GM19043 (cell line): ENCODE measurements around the gene KRT82.

Experiments
- ATAC-seq: cut with Tn5 transposase; IDR thresholded peaks from one replicate; pipeline ENCODE4 v1.9.1; 2021; ENCODE audit warnings: low read depth; ENCODE audit not compliant: unreplicated experiment

Gene KRT82

DNA sequence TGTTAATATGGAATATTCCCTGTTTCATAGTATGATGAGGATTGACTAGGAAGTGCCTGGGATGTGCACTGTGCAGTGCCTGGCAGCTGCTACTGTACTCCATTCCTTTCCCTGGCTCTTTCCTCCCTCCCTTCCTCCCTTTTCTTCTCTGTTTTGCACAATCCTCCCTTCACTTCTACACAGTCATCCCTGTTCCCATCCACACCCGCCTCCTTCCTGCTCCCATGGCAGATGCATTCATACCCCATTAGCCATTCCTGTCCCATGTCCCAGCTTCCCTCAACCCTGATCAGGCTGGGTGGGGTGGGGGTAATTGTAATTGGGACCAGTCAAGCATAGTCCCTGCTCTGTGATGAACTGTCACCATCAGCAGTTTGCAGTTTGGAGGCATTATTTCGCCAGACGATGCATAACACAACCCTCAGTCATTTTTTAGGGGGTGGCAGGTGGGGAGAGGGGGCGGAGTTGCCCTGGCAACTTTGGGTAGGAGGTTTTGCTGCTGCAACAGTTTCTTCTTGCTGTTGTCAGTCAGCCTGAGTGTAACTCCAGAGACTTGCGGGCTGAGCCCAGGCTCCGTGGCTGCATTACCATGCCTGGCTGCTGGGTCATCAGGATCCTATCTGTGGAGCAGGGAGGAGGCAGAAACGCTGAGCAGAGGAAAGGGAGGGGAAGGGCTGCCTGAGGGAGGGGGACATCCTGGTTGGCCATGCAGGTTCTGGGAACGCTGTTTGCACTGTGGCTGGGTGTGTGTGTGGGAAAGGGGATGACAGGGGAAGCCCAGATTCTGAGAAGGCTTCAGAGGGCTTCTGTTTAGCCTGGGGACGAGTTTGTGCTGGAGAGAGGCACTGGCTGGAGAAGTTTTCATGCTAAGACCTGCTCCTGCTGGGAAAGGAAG, 16.6 kb downstream of the KRT82 start:
- ATAC-seq: no peak

- no peak for ATAC-seq
Observed at GRCh38 chr12:52387859-52388258, 18.3 kb downstream of the KRT82 start.

DNA sequence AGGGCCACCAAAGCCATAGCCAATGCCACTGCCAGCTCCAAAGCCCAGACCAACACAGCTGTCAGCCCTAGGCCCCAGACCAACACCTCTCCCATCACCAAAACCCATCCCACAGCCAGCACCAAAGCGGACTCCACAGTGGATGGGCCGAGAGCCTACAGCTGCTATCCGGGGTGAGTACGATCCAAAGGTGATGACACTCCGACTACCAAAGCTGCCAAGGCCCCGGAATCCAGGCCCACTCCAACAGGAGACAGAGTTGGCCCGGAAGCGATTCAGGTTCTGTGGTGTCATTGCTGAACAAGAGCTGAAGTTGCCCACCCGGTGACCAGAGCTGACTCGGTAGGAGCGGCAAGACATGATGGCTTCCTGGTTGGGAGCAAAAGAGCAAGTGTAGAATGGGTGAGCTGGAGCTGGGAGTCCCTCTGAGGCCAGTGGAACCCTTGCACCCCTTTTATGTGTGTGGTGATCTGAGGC, 20.9 kb downstream of the KRT82 start, which contains the start of gene KRT84:
KRT84 (minus strand) TSS at position 427 of the 477 bp plus-strand sequence; CDS start at position 360, 67 bp downstream.
- no peak for ATAC-seq

DNA sequence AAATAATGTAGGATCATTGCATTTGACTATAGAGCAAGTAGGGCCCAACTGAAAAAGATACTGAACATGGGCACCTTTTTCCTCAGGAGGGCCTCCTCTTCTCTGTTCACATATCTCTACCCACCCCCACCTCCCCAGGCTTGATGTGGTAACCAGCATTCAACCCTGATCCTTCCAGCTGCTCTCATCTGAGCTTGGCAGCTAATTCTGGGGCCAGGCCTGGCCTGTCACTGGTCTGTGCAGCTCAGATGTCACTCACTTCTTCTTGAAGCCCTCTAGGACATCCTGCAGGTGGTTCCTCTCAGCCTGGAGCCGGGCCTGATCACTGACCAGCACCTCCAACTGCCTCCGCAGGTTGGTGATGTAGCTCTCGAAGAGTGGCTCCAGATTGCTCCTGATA, 22.8 kb downstream of the KRT82 start:
- ATAC-seq: no peak

DNA sequence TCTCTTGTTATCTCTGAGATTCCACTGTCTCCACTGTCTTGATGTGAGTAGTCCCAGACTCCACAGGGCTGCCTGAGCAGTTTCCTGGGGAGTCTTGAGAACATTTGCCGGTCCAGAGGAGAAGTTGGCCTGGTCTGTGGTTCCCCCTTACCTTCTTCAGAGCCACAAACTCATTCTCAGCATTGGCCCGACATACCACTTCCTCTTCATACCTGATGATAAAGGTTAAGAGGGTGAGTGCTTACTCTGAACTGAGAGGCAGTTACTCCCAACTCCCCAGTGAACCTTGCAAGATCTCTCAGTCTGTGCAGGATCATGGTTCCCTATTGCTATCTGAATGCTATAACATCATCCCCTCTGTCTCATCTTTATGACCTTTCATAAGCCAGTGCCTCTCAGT, 23.3 kb downstream of the KRT82 start:
- ATAC-seq: no peak

GRCh38 chr12:52381206-52381605, 24.9 kb downstream of the KRT82 start:
- no peak for ATAC-seq

DNA sequence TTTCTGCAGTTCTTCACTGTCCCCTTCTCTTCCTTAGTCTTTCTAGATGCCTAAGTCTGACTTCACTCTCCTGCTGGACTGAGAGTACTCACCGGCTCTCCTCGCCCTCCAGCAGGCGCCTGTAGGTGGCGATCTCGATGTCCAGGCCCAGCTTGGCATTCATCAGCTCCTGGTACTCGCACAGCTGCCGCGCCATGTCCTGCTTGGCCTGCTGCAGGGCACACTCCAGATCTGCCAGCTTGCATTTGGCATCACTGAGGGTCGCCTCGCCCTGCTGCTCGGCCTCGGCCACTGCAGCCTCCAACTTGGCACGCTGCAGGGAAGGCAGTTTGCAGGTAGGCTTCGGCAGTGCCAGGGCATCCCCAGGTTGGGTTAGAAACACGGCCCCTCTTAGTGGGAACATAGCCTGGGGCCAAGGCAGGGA, 25.9 kb downstream of the KRT82 start:
- no peak for ATAC-seq

- no peak for ATAC-seq
Observed at GRCh38 chr12:52379536-52379935, 26.6 kb downstream of the KRT82 start.

DNA sequence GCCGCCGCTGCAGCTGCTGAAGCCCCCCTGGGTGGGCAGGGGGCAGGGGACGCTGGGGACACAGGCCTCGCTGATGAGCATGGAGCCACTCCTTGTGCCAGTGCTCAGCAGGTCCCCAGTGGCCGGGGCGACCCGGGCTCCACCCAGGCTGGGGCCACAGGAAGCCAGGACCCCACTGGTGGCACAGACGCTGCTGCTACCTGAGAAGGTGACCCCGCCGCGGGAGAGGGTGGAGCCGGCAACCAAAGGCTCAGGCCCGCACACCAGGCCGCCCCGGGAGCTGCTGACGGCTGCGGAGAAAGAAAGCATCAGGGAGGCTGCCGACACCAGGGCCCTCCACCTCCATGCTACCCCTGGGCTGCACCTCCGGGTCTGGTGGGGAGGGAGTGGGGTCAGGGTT, 28.0 kb downstream of the KRT82 start:
- no peak for ATAC-seq

DNA sequence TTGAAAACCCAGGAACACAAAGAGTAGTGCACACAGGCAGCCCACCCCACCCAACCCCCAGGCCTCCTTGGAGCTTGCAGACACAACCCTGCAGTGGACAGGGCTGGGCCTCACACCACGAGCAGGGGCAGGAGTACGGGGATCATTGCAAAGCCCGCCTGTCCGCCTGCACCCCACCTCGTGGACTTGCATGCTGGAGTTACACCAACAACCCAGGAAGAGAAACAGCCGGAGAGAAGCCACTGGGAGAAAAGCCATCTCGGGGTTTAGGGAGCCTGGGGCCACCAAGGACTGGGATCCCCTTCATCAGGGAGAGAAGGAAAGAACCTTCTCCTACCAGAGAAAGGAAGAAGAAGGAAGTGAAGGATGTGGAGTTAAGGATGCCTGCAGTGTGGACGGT, 28.9 kb downstream of the KRT82 start:
- no peak for ATAC-seq

GRCh38 chr12:52372216-52373154, 33.6 kb downstream of the KRT82 start:
- no peak for ATAC-seq

GRCh38 chr12:52371716-52372115, 34.4 kb downstream of the KRT82 start:
- no peak for ATAC-seq

DNA sequence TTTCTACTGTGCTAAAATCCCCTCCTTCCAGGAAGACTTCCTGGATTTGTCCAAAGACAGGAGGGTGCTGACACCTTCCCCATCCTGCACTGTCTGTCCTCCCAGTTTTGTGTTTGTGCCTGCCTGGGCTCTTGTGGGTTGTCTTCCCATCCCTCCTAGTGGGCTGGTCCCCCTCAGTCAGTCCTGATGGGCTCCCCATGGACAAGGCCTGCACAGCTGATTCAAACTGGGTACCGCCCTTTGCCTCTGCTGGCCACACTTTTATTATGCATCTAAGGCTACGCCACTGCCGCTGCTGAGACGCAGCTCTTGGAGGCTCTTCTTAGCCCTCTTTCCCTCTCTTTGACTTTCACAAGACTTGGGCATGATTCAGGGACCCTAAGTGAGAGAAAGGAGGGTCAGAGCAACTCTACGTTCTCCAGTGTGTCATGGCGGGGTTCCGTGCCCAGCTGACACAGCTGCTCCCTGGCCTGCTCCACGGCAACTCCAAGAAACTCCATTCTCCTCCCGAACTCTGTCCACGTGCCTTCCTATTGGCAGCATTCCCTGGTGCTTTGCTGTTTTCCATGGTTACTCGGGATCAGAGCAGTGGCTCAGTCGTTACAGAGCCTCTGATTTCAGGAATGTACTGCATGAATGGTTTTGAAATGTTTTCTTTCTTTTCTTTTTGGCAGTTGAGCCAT, 35.1 kb downstream of the KRT82 start:
- no peak for ATAC-seq

DNA sequence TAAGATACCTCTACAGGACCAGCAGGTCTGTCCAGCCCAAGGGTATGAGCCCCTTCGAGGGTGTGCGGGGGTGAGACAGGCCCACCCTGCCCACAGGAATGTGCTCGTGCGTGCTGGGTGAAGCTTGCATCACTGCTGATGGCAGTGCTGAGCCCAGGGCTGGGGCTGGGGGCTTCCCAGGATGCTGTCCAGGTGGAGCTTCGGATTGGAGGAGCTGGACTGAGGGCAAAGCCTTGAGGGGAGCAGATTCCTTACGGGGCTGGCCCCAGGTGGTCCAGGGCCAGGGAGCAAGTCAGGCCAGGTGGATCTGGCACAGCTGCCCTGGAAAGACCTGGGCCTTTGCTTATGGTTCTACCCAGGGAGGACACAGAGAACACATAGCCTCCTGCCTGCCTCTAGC, 36.3 kb downstream of the KRT82 start:
- no peak for ATAC-seq

DNA sequence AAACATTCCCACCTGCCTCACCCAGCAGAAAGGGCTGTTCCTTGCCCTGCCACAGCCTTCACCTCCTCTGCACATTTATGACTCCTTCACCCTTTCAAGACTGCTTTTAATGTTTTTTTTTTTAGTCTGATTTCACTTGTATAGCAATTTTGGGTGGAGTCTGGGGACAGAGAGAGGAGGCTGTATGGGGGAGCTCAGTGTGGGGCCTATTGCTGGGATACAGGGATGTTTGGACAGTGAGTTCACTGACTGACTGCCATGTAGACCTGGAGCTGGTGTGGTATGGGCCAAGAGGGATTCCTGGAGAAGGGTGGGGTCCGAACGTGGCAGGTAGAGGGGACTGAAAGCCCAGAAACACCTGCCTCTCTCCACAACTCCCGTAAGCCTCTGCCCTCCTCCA, 36.9 kb downstream of the KRT82 start:
- no peak for ATAC-seq

- ATAC-seq: no peak
Observed at GRCh38 chr12:52368508-52368907, 37.6 kb downstream of the KRT82 start.

DNA sequence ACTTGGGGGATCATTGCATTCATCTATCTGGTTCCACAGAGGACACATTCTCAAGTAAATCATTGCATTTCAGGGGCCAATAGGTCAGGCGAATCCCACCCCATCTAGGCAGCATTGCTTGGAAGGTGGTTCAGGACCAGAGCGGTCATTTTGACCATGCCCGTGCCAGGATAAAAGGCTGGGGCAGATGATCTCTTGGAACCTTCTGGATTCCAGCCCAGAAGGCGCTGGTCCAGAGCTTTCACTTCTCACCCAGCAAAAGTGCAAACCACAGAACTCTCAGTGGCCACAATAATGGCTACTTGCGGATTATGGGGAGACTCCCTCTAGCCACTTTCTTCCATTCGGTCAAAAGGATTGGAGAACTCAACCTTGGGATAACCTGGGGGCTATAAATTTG, 38.3 kb downstream of the KRT82 start:
- ATAC-seq: no peak

DNA sequence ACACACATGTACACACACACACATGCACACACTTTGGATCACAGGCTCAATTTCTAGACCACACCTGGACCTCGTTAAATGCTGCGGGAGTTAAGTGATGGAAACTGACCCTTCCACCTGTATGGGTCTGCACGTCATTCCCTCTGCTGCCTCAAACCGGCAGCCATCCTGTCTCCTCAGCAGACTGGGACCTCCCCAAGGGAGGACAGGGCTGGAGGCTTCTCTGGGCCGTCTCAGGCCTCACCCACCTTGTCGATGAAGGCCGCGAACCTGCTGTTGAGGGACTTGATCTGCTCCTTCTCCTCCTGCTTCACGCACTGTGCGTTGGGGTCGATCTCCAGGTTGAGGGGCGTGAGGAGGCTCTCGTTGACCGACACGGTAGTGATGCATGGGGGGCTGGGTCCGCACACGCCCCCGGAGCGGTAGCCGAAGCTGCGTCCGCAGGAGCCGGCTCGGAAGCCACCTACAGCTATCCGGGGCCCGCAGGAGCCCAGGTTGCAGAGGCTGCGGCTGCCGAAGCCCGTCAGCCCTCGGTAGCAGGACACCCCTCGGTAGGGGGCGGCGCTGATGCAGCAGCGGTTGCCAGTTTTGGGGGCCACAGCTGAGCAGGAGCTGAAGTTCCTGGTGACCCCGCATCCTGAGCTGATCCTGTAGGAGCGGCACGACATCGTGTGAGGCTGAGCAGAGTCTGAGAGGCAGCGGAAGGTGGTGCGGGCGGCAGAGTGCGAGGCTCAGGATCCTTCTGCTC, 39.2 kb downstream of the KRT82 start, which contains the start of gene KRT85:
KRT85 (minus strand) TSS at position 744 of the 748 bp plus-strand sequence; CDS start at position 668, 76 bp downstream.
- ATAC-seq: no peak

- ATAC-seq: no peak
Observed at GRCh38 chr12:52364901-52365489, 41.1 kb downstream of the KRT82 start.
